Activated naive CD8-positive, alpha-beta T cell treated with anti-CD3 and anti-CD28 coated beads, Interleukin-2, amount 50 U/mL, for 24 hours (primary cell): ENCODE results near the gene SEMA5A.

ENCODE experiments used
- ATAC-seq: fragments of 150-1000 bp; cut with Tn5 transposase; one replicate; pipeline ENCODE4 v1.10.0; 2021
- DNase-seq: peaks from one replicate; pipeline ENCODE4 v3.0.0; 2021
- H3K27ac Mint-ChIP-seq: one replicate; pipeline ENCODE4 v1.8.0; 2021; ENCODE audit warnings: mild to moderate bottlenecking, mixed read lengths
- H3K27me3 Mint-ChIP-seq: one replicate; pipeline ENCODE4 v1.8.0; 2021; ENCODE audit warnings: mixed read lengths
- H3K36me3 Mint-ChIP-seq: one replicate; pipeline ENCODE4 v1.8.0; 2021; ENCODE audit warnings: low read depth, mixed read lengths
- H3K4me1 Mint-ChIP-seq: one replicate; pipeline ENCODE4 v1.8.0; 2021; ENCODE audit warnings: mixed read lengths
- H3K4me3 Mint-ChIP-seq: one replicate; pipeline ENCODE4 v1.8.0; 2021; ENCODE audit warnings: mild to moderate bottlenecking, moderate library complexity, mixed read lengths
- H3K9me3 Mint-ChIP-seq: one replicate; pipeline ENCODE4 v1.8.0; 2021; ENCODE audit warnings: mixed read lengths

SEMA5A gene

DNA sequence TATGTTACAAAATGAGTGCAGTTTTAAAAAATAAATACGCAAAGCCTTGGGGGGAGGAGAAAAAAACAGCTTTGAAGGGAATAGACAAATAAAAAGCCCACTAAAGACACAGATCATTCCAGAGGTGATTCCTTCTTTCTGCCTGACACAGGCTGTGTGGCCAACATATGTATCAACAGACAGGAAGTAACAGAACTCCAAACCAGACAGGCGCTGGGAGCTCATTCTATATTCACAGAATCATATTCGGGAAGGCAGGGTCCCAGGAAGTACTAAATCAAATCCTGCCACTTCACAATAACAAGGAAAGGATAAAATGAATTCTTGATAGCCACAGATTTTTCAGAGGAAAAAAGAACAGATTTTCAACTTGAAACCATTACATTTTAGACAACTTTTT, 62.1 kb downstream of the SEMA5A start:
- H3K27me3 Mint-ChIP-seq, result no peaks in the 10 kb centered on the region
- H3K27ac Mint-ChIP-seq, result no peak overlapping the region
- peaks cover 9% of the 10 kb centered on the region for H3K9me3 Mint-ChIP-seq
- ATAC-seq (no peak), DNase-seq (no peak)
- H3K4me3 Mint-ChIP-seq, result no peak overlapping the region
- no peaks in the 10 kb centered on the region for H3K4me1 Mint-ChIP-seq
- H3K36me3 Mint-ChIP-seq, result no peaks in the 10 kb centered on the region

DNA sequence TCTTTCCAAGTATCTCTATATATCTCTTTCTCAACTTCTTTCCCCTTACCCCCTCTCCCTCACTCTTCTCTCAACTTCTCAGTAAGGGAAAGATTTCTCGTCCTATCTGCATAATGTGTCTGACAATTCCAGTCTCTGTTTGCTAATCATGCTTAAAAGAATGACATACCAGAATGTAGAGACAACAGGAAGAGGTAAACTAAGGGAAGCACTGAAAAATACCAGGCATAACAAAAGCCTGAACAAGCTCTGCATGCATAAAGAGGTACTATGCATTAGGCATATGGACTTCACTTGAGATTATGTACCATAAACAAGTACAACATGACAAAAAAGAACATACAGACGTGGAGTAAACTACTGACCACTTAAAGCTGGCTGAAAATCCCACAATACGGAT, 62.6 kb downstream of the SEMA5A start:
- no peak for ATAC-seq
- peaks cover 9% of the 10 kb centered on the region for H3K9me3 Mint-ChIP-seq
- H3K27ac Mint-ChIP-seq, result no peak overlapping the region
- H3K36me3 Mint-ChIP-seq, result no peaks in the 10 kb centered on the region
- H3K27me3 Mint-ChIP-seq, result no peaks in the 10 kb centered on the region
- H3K4me3 Mint-ChIP-seq, result no peak overlapping the region
- DNase-seq, result no peak
- H3K4me1 Mint-ChIP-seq, result no peaks in the 10 kb centered on the region

DNA sequence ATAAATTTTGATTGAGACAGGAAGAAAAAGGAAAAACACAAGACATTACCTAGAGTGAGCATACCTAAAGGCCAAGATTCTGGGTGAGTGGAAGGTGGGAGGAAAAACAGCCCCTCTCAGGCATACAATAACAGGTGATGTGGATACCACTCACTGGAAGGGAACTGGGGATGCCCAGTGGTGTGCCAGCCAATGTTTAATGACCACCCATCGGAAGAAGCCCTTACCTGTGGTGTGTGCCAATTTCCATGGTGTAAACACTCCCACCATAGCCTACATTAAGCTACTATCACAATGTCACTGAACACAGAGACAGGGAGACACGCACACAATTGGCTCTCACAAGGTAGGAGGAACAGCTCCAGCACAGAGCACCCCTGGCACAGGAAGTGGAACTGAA, 63.5 kb downstream of the SEMA5A start:
- Mint-ChIP-seq H3K36me3 (no peaks in the 10 kb centered on the region), H3K4me3 (no peak overlapping the region), H3K9me3 (peaks cover 12% of the 10 kb centered on the region), H3K4me1 (no peaks in the 10 kb centered on the region), H3K27me3 (no peaks in the 10 kb centered on the region), H3K27ac (no peak overlapping the region)
- no peak for ATAC-seq
- no peak for DNase-seq

DNA sequence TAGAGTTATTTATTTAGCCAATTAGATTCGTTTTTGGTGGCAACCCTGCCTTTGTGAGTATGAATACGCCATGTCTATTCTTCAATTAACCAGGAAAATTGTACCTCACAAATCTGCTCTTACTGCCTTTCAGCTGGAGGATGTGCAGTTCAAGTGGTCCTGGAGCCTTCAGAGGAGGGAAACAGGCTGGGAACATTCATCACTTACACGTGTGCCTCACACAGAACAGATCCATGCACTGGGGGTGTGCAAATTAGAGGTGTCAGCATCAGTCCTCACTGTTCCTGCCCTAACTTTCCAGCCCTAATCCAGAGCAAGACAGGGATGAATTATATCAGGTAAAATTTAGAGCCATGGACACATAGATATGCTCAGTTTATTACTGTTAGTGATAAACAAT, 65.4 kb downstream of the SEMA5A start:
- H3K4me1 Mint-ChIP-seq, result no peaks in the 10 kb centered on the region
- DNase-seq (no peak), ATAC-seq (no peak)
- H3K27me3 Mint-ChIP-seq, result no peaks in the 10 kb centered on the region
- peaks cover 11% of the 10 kb centered on the region for H3K9me3 Mint-ChIP-seq
- no peak overlapping the region for H3K4me3 Mint-ChIP-seq
- no peak overlapping the region for H3K27ac Mint-ChIP-seq
- H3K36me3 Mint-ChIP-seq, result no peaks in the 10 kb centered on the region

DNA sequence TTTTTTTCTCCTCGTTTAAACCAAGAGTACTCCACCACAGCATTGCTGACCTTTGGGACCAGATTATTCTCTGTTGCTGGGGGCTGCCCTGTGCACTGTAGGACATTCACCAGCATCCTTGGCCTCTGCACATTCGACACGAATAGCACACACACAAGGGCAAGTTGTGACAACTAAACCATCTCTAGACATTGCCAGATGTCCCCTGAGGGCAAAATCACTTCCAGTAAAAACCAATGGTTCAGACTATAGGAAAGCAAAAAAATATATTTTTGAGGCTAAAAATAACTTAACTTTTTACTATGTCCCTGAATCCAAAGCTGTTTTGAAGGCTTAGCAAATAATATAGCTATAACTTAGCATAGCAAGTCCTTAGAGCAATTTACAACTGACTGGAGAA, 65.9 kb downstream of the SEMA5A start:
- Mint-ChIP-seq H3K4me1 (no peaks in the 10 kb centered on the region), H3K36me3 (no peaks in the 10 kb centered on the region), H3K27me3 (no peaks in the 10 kb centered on the region), H3K27ac (no peak overlapping the region), H3K4me3 (no peak overlapping the region), H3K9me3 (peaks cover 11% of the 10 kb centered on the region)
- ATAC-seq (no peak), DNase-seq (no peak)

DNA sequence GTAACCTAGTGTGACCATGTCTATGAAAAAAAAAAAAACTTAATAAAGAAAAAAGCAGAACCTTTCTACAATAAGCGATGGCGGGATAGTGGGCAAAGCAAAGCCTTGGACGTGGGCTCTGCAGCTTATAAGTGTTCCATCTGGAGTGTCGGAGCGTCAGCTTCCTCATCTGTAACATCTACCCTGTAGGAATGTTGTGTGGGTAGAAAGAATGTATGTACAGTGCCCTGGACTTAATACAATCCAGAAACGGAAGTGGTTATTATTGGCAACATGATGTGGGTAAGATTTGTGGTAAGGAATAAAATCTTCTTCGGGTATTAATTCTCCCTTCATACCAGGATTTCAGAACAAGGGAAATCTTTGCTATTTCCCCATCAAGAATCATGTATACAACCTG, 66.5 kb downstream of the SEMA5A start:
- Mint-ChIP-seq H3K4me3 (no peak overlapping the region), H3K27me3 (no peaks in the 10 kb centered on the region), H3K36me3 (no peaks in the 10 kb centered on the region), H3K27ac (no peak overlapping the region), H3K9me3 (peaks cover 11% of the 10 kb centered on the region), H3K4me1 (no peaks in the 10 kb centered on the region)
- DNase-seq (no peak), ATAC-seq (no peak)

DNA sequence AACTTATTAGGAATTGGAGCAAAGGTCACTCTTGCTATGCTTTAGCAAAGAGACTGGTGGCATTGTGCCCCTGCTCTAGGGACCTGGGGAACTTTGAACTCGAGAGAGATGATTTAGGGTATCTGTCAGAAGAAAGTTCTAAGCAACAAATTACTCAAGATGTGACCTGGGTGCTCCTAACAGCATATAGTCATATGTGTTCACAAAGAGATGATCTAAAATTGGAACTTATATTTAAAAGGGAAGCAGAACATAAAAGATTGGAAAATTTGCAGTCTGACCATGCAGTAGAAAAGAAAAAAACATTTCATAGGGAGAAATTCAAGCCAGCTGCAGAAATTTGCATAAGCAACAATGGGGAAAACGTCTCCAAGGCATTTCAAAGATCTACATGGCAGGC, 68.3 kb downstream of the SEMA5A start:
- H3K36me3 Mint-ChIP-seq, result no peaks in the 10 kb centered on the region
- no peak overlapping the region for H3K4me3 Mint-ChIP-seq
- DNase-seq (no peak), ATAC-seq (no peak)
- no peak overlapping the region for H3K27ac Mint-ChIP-seq
- peaks cover 11% of the 10 kb centered on the region for H3K9me3 Mint-ChIP-seq
- H3K4me1 Mint-ChIP-seq, result no peaks in the 10 kb centered on the region
- H3K27me3 Mint-ChIP-seq, result no peaks in the 10 kb centered on the region

DNA sequence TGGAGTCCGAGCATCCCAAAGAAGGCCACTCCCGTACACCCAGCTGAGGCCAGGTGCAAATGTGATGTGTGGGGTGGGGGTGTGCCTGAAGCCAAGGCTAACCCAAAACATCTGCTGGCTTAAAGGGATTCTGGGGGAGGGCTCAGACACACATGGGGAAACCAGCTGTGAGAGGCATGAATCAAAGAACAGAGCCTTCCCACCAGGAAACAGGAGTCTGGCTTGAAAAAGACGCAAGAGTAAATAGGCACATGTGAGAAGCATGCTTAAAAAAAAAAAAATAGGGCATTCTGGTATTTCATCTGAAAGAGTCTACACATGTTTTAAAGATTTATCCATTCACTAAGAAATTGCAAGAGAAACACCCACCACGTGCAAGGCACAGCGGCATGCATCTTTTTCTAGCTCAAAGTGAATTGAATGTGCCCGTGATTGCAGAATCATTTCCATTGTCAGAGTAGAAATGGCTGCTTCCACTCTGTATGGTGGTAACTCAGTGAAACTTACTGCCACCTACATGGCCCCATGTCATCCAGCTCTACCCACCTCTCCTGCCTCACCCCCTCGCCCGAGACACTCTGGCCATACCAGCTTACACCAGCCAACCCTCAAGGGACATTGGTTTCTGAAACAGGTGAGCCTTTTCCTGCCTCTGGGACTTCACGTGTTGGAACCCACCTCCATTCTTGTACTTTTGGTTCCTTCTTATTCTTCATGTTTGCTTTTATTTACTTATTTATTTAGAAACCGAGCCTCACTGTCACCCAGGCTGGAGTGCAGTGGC, 71.5 kb downstream of the SEMA5A start:
- H3K27me3 Mint-ChIP-seq, result no peaks in the 10 kb centered on the region
- ATAC-seq (no peak), DNase-seq (no peak)
- no peaks in the 10 kb centered on the region for H3K36me3 Mint-ChIP-seq
- H3K27ac Mint-ChIP-seq, result no peak overlapping the region
- no peaks in the 10 kb centered on the region for H3K4me1 Mint-ChIP-seq
- peaks cover 11% of the 10 kb centered on the region for H3K9me3 Mint-ChIP-seq
- no peak overlapping the region for H3K4me3 Mint-ChIP-seq

DNA sequence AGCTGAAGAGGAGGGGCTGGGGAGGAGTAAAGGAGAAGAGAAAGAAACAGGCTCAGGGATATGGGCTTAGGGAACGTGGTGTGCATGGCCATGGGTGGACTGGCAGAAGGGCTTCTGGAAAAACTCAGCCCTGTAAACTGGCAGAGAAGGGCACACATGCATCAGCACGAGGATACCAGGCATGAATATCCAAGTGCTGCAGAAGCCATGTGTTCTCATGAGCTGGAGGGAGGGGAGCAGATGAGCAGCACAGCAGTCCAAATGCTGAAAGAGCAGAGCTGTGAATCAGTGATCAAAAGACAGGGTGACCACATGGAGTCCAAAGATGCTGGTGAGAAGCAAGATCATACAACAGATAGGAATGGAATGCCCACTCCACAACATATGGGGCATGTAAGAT, 72.3 kb downstream of the SEMA5A start:
- Mint-ChIP-seq H3K9me3 (peaks cover 11% of the 10 kb centered on the region), H3K27ac (no peak overlapping the region), H3K36me3 (no peaks in the 10 kb centered on the region), H3K4me3 (no peak overlapping the region), H3K4me1 (no peaks in the 10 kb centered on the region), H3K27me3 (no peaks in the 10 kb centered on the region)
- DNase-seq, result no peak
- no peak for ATAC-seq

DNA sequence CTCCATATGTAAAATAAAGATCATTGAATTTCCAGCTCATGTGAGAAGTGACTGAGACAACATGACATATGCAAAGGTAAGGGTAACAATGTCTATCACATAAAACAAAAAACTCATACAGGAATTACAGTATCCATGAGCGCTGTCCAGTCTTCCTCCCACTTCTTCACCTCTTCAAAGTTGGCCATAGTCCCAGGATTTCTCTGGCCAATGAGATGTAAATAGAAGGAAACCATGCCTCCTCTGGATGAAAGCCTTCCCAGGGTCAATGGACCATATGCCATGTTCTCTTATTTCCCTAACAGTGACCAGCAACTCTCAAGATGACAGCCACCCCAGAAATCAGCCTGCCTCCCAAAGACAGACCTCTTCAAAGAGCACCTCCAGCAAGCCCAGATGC, 75.5 kb downstream of the SEMA5A start:
- Mint-ChIP-seq H3K4me3 (no peak overlapping the region), H3K4me1 (no peaks in the 10 kb centered on the region), H3K27ac (no peak overlapping the region), H3K9me3 (peaks cover 4% of the 10 kb centered on the region), H3K27me3 (no peaks in the 10 kb centered on the region), H3K36me3 (no peaks in the 10 kb centered on the region)
- ATAC-seq, result no peak
- no peak for DNase-seq

DNA sequence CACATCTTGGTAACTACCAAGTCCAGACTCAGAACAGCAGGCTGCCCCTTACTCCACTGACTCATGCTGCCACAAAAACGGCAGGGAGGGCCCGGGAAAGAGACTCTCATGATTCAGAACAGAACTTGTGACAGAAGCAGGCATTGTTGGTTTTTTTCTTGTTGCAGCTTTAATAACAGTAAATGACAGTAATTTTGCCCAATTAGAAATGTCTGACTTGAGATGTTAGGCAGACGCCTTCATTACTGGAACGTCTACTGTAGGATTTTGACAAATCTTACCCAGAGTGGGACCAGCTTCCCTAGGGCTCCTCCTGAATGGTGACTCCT, 77.9 kb downstream of the SEMA5A start:
- Mint-ChIP-seq H3K4me3 (no peak overlapping the region), H3K36me3 (no peaks in the 10 kb centered on the region), H3K9me3 (peaks cover under 1% of the 10 kb centered on the region), H3K27me3 (no peaks in the 10 kb centered on the region), H3K4me1 (no peaks in the 10 kb centered on the region), H3K27ac (no peak overlapping the region)
- DNase-seq (no peak), ATAC-seq (no peak)

DNA sequence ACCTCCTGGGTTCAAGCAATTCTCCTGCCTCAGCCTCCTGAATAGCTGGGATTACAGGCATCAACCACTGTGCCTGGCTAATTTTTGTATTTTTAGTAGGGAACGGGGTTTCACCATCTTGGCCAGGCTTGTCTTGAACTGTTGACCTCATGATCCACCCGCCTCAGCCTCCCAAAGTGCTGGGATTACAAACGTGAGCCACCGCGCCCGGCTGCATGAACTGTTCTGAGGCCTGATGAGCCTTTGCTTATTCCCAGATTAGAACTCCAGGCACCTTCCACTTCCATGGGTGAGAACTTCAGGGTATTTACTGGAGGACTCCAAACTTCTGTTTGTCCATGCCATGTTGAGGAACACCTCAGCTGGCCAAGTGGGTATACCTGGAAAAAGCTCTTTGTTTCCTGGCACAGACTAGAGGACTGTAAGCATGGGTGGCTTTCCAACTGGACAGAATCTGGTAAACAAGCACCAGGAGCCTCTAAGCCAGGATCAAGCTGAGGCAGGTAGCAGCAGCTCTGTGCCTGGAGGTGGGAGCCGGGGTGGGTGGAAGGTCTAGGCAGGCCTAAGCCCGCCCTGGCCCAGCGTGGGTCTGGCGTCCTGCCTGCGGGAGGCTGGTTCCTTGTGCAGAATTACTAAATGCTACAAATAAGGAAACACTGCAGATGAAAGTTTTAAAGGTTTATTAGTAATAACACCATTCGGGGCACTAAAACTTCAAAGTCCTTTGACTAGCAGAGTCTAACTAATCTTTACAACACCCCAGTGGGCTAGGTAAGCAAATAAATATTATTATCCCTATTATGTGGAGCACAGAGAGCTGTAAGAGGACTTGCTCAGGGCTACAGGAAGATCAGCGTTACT, 78.4 kb downstream of the SEMA5A start:
- Mint-ChIP-seq H3K36me3 (no peaks in the 10 kb centered on the region), H3K27me3 (no peaks in the 10 kb centered on the region), H3K4me1 (no peaks in the 10 kb centered on the region), H3K27ac (no peak overlapping the region), H3K9me3 (peaks cover 3% of the 10 kb centered on the region), H3K4me3 (no peak overlapping the region)
- DNase-seq (no peak), ATAC-seq (no peak)

DNA sequence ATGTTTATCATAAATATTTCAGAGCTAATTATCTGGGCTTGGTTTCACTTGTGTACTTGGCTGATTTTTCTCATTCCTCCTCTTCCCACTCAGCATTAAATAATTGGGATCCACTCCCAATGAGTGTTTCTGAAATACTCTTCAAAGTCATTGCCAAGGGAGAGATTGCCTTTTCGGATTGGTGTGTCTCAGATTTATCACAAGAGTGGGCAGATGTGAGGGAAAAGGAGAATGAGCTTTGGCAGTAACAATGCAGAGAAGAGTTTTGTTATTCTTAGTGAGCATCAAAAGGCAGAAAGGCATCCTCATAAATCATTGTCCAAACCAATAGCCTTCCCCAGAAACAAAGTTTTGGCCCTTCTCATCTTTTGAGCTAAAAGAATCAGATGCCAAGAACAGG, 79.2 kb downstream of the SEMA5A start:
- H3K4me3 Mint-ChIP-seq, result no peak overlapping the region

DNA sequence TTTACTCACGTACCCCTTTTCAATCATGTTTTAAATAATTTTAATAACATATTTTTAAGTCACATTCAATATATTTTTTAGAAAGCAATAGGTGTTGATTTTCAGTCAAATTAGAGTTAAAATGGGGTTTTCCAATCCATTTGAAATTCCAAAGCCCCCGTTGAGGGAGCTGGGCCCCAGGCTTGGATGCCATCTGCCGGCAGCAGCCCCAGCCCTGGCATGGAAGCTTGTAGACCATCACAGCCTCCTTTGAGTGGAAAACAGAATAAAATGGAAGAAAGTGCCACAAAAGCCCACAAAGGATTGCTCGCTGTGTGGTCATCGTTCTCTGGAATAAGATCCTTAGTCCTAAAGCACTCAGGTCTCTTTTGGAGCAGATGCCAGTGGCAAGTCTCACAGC, 81.4 kb downstream of the SEMA5A start:
- no peaks in the 10 kb centered on the region for H3K27me3 Mint-ChIP-seq
- ATAC-seq, result no peak
- H3K4me1 Mint-ChIP-seq, result no peaks in the 10 kb centered on the region

More for the DNA sequence above, 79.2 kb downstream of the SEMA5A start:
- no peak for ATAC-seq
- Mint-ChIP-seq H3K27ac (no peak overlapping the region), H3K27me3 (no peaks in the 10 kb centered on the region), H3K4me1 (no peaks in the 10 kb centered on the region), H3K9me3 (peaks cover 3% of the 10 kb centered on the region), H3K36me3 (no peaks in the 10 kb centered on the region)
- no peak for DNase-seq

DNA sequence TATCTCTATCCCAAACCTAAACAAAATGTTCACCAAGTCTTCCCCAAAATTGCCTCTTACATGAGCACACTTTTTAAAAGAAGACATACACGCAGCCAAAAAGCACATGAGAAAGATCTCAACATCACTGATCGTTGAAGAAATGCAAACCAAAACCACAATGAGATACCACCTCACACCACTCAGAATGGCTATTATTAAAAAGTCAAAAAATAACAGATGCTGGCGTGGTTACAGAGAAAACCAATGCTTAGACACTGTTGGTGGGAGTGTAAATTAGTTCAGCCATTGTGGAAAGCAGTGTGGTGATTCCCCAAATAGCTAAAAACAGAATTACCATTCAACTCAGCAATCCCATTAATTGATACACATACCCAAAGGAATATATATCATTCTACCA, 83.8 kb downstream of the SEMA5A start:
- H3K4me1 Mint-ChIP-seq, result no peaks in the 10 kb centered on the region
- no peaks in the 10 kb centered on the region for H3K27me3 Mint-ChIP-seq
- H3K36me3 Mint-ChIP-seq, result no peaks in the 10 kb centered on the region
- no peak overlapping the region for H3K27ac Mint-ChIP-seq
- H3K4me3 Mint-ChIP-seq, result no peak overlapping the region
- H3K9me3 Mint-ChIP-seq, result peaks cover 6% of the 10 kb centered on the region
- ATAC-seq (no peak), DNase-seq (no peak)

More for the DNA sequence above, 81.4 kb downstream of the SEMA5A start:
- no peaks in the 10 kb centered on the region for H3K36me3 Mint-ChIP-seq
- peaks cover 3% of the 10 kb centered on the region for H3K9me3 Mint-ChIP-seq
- no peak overlapping the region for H3K4me3 Mint-ChIP-seq
- no peak overlapping the region for H3K27ac Mint-ChIP-seq
- DNase-seq, result no peak
